Smooth muscle cell (in vitro differentiated cells): ENCODE data around the gene CERK. TPM values are rescaled to one million over a fixed set of nuclear protein-coding genes. Genes with fewer than 3 reads are reported as not detected.

ENCODE experiments used
- DNase-seq: peaks from one replicate; lab custom pipeline; 2025; ENCODE audit not compliant: unreplicated experiment; lab: John Stamatoyannopoulos, UW
- H2AFZ ChIP-seq: fragments of 200-600 bp; sonication (generic); 2 replicates; pipeline ENCODE4 v1.6.0; 2016; ENCODE audit warnings: antibody characterized with exemption, low read depth, mild to moderate bottlenecking
- H3F3A ChIP-seq: fragments of 200-600 bp; sonication (generic); 2 replicates; pipeline ENCODE4 v1.6.0; 2017; ENCODE audit warnings: antibody characterized with exemption, low read depth
- H3K27ac ChIP-seq: fragments of 200-600 bp; sonication (generic); 2 replicates; pipeline ENCODE4 v1.5.1; 2016; ENCODE audit warnings: low read depth, mild to moderate bottlenecking
- H3K27me3 ChIP-seq: fragments of 200-600 bp; sonication (generic); 2 replicates; pipeline ENCODE4 v1.6.1; 2016; ENCODE audit warnings: low read depth, mild to moderate bottlenecking
- H3K36me3 ChIP-seq: fragments of 200-600 bp; sonication (generic); 2 replicates; pipeline ENCODE4 v1.5.1; 2016; ENCODE audit warnings: low read depth
- H3K4me1 ChIP-seq: fragments of 200-600 bp; sonication (generic); 2 replicates; pipeline ENCODE4 v1.5.1; 2016; ENCODE audit warnings: low read depth
- H3K4me2 ChIP-seq: fragments of 200-600 bp; sonication (generic); 2 replicates; pipeline ENCODE4 v1.6.0; 2016; ENCODE audit warnings: mild to moderate bottlenecking
- H3K4me3 ChIP-seq: fragments of 200-600 bp; sonication (generic); 2 replicates; pipeline ENCODE4 v1.5.1; 2016; ENCODE audit warnings: mild to moderate bottlenecking
- H3K79me2 ChIP-seq: fragments of 200-600 bp; sonication (generic); 2 replicates; pipeline ENCODE4 v1.6.0; 2016; ENCODE audit warnings: low read depth, mild to moderate bottlenecking
- H3K9ac ChIP-seq: fragments of 200-600 bp; sonication (generic); 2 replicates; pipeline ENCODE4 v1.6.0; 2016; ENCODE audit warnings: low read depth
- H3K9me3 ChIP-seq: fragments of 200-600 bp; sonication (generic); replicated peaks from 2 replicates; pipeline ENCODE4 v1.5.1; 2016; ENCODE audit warnings: low read depth
- H4K20me1 ChIP-seq: fragments of 200-600 bp; sonication (generic); 2 replicates; pipeline ENCODE4 v1.6.0; 2016; ENCODE audit warnings: low read depth
- WGBS: methylation state at CpG from one replicate; pipeline ENCODE4 v1.1.7; 2016; ENCODE audit warnings: low lambda C conversion rate; 5-methylcytosine and 5-hydroxymethylcytosine counted together
- polyA plus RNA-seq: library from polyadenylated mRNA; unstranded; fragments of >200 nt; fragmentation: Nextera tagmentation; extraction: Ambion mirVana; gene quantifications from 2 replicates; pipeline ENCODE4 v1.2.1, GENCODE V29; 2016
- total RNA-seq: library from RNA; depleted of rRNA; stranded (reverse); fragments of >200 nt; gene quantifications from 2 replicates; pipeline ENCODE4 v1.2.3, GENCODE V29; 2014
- TF ChIP-seq, protein P1 (sequence below): fragments of 200-600 bp; sonication (generic); IDR thresholded peaks from 2 replicates; pipeline ENCODE4 v1.5.1; 2017; ENCODE audit warnings: borderline replicate concordance, mild to moderate bottlenecking, antibody characterized with exemption; ENCODE audit not compliant: insufficient read depth, poor library complexity, severe bottlenecking

Gene CERK
- total and polyA plus RNA-seq, 2 experiments from 2014 or later, result 25.4 to 25.6 TPM

DNA sequence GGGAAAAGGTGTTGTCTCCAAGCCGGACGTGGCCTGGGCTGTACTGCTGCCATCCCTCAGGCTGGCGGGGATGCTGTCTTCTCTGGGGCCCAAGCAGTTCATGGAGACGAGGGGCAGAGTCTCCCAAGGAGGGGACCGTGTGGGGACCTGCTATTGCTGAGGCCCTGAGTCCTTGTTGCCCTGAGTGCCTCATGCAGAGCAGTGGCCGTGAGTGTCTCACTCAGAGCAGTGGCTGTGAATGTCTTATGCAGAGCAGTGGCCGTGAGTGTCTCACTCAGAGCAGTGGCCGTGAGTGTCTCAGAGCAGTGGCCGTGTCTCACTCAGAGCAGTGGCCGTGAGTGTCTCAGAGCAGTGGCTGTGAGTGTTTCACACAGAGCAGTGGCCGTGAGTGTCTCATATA is 63.1 kb downstream of the CERK start:
- Histone ChIP-seq H3K4me2 (no peak overlapping the region), H3K4me1 (no peaks in the 10 kb centered on the region), H3K4me3 (no peak overlapping the region), H3F3A (no peaks in the 10 kb centered on the region), H3K9ac (no peak overlapping the region), H3K36me3 (no peaks in the 10 kb centered on the region), H4K20me1 (no peaks in the 10 kb centered on the region), H2AFZ (no peak overlapping the region), H3K27ac (no peak overlapping the region), H3K79me2 (no peaks in the 10 kb centered on the region), H3K27me3 (no peaks in the 10 kb centered on the region), H3K9me3 (no peaks in the 10 kb centered on the region)
- no peak for DNase-seq
- TF ChIP-seq, protein P1, sequence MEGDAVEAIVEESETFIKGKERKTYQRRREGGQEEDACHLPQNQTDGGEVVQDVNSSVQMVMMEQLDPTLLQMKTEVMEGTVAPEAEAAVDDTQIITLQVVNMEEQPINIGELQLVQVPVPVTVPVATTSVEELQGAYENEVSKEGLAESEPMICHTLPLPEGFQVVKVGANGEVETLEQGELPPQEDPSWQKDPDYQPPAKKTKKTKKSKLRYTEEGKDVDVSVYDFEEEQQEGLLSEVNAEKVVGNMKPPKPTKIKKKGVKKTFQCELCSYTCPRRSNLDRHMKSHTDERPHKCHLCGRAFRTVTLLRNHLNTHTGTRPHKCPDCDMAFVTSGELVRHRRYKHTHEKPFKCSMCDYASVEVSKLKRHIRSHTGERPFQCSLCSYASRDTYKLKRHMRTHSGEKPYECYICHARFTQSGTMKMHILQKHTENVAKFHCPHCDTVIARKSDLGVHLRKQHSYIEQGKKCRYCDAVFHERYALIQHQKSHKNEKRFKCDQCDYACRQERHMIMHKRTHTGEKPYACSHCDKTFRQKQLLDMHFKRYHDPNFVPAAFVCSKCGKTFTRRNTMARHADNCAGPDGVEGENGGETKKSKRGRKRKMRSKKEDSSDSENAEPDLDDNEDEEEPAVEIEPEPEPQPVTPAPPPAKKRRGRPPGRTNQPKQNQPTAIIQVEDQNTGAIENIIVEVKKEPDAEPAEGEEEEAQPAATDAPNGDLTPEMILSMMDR, result no peak
- WGBS, result 94% methylated on average over 11 of the region's 11 CpGs

DNA sequence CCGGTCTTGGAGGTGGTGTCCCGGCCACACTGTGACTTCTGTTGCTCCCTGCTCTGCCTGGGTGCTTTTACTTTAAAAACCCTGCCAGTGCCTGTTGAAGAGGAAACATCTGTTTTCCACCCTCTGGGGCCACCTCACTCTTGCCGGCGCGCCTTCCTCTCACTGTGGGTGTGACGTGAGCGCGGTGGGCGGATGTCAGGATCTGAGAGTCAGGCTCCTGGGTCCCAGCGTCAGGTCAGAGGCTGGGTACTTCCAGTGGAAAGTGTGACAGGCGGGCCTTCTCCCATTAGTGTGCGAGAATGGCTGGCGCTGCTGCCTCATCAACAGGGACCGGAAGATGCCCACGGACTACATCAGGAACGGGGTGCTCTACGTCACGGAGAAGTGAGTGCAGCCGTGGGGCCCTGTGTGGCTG is 63.7 kb downstream of the CERK start:
- Histone ChIP-seq H2AFZ (no peak overlapping the region), H3K27me3 (no peaks in the 10 kb centered on the region), H4K20me1 (no peaks in the 10 kb centered on the region), H3K4me1 (no peaks in the 10 kb centered on the region), H3F3A (no peaks in the 10 kb centered on the region), H3K36me3 (no peaks in the 10 kb centered on the region), H3K9ac (no peak overlapping the region), H3K4me2 (no peak overlapping the region), H3K79me2 (no peaks in the 10 kb centered on the region), H3K27ac (no peak overlapping the region), H3K9me3 (no peaks in the 10 kb centered on the region), H3K4me3 (no peak overlapping the region)
- TF ChIP-seq, protein P1, result no peak
- no peak for DNase-seq
- WGBS, result 95% methylated on average over 19 of the region's 19 CpGs

DNA sequence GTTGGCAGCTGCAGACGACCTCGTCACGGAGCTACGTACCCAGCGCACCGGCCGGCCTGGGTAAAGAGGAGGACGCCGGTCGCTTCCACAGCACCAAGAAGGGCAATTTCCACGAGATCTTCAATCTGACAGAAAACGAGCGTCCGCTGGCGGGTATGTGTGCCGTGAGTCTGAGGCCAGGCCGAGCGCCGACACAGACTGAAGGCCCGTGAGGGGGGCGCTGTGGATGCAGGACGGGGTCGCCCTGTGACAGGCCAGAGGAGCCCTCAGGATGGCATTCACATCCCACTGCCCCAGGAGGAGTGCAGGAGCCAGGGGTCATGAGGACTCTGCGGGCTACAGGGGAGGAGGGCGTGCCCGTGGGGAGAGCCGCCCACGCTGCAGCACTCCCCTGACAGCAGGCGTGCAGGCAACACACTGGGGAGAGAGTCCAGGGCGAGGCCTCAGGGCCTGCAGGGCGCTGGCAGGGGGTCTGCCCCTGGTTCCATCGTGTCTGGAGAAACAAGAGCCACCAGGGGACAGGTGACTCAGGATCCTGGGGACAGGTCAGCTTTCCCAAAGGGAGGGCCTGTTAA is 64.3 kb downstream of the CERK start:
- DNase-seq, result no peak
- H3F3A ChIP-seq, result no peaks in the 10 kb centered on the region
- TF ChIP-seq, protein P1, result no peak
- no peaks in the 10 kb centered on the region for H3K9me3 ChIP-seq
- H2AFZ ChIP-seq, result no peak overlapping the region
- H3K79me2 ChIP-seq, result no peaks in the 10 kb centered on the region
- no peaks in the 10 kb centered on the region for H4K20me1 ChIP-seq
- no peak overlapping the region for H3K4me2 ChIP-seq
- no peaks in the 10 kb centered on the region for H3K36me3 ChIP-seq
- H3K9ac ChIP-seq, result no peak overlapping the region
- H3K27me3 ChIP-seq, result no peaks in the 10 kb centered on the region
- WGBS, result 89% methylated on average over 32 of the region's 32 CpGs
- no peaks in the 10 kb centered on the region for H3K4me1 ChIP-seq
- no peak overlapping the region for H3K4me3 ChIP-seq
- H3K27ac ChIP-seq, result no peak overlapping the region

DNA sequence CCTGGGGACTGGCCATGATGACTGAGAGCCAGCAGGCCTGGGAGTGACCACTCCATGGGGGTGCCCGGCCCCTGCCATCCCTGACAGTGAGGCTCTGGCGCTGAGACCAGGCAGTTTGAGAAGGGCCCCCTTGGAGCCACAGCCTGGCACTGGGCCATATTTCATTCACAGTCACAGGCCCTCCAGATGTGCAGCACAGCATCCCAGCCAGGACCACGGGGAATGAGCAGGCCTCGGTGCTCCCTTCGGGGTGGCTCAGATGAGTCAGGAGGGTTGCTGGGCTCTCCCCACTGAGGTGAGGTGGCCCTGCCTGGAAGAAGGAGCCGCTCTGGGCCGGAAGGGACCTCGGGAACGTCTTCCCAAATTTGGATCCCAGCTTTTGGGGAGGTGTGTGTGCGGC is 64.8 kb downstream of the CERK start:
- Histone ChIP-seq H3F3A (no peaks in the 10 kb centered on the region), H3K4me2 (no peak overlapping the region), H3K4me3 (no peak overlapping the region), H3K9ac (no peak overlapping the region), H3K4me1 (no peaks in the 10 kb centered on the region), H3K79me2 (no peaks in the 10 kb centered on the region), H3K27me3 (no peaks in the 10 kb centered on the region), H3K27ac (no peak overlapping the region), H3K36me3 (no peaks in the 10 kb centered on the region), H3K9me3 (no peaks in the 10 kb centered on the region), H2AFZ (no peak overlapping the region), H4K20me1 (no peaks in the 10 kb centered on the region)
- WGBS, result 97% methylated on average over 10 of the region's 10 CpGs
- no peak for DNase-seq
- TF ChIP-seq, protein P1, result no peak
